Right lobe of liver (tissue), 6 donors: ENCODE results near the gene ZNF599. TPM values are rescaled to one million over a fixed set of nuclear protein-coding genes. Genes with fewer than 3 reads are reported as not detected.

Experiments
- ATAC-seq, 4 donors: fragments of 200-7000 bp; cut with Tn5 transposase; one replicate each; pipeline ENCODE4 v1.9.1; 2020; ENCODE audit warnings: mild to moderate bottlenecking in 4 of 4, moderate library complexity in 4 of 4
- DNase-seq, 3 donors: peaks; one replicate each; pipeline ENCODE4 v3.0.0-alpha.2; 2020
- H3K27ac ChIP-seq, 3 donors: fragments of 200-600 bp; one replicate each; pipeline ENCODE4 v1.8.0; 2022
- H3K27me3 ChIP-seq, 2 donors: fragments of 200-600 bp; one replicate each; pipeline ENCODE4 v1.8.0; 2022
- H3K36me3 ChIP-seq, 4 donors: fragments of 200-600 bp; sonication (generic) in 1 of 4; one replicate each; pipeline versions ENCODE4 v1.5.1 to v1.8.0; 2017 to 2022; ENCODE audit warnings: control low read depth in 1 of 4
- H3K4me1 ChIP-seq, 4 donors: fragments of 200-600 bp; sonication (generic) in 1 of 4; one replicate each; pipeline versions ENCODE4 v1.5.1 to v1.8.0; 2017 to 2022; ENCODE audit warnings: control low read depth in 1 of 4
- H3K4me3 ChIP-seq, 3 donors: fragments of 200-600 bp; one replicate each; pipeline ENCODE4 v1.8.0; 2022
- H3K9me3 ChIP-seq, 4 donors: fragments of 200-600 bp; sonication (generic) in 1 of 4; one replicate each; pipeline versions ENCODE4 v1.5.1 to v1.8.0; 2017 to 2022; ENCODE audit warnings: control low read depth in 1 of 4
- CTCF ChIP-seq, 4 donors: fragments of 200-600 bp in 3 of 4; fragments of 450-650 bp in 1 of 4; IDR thresholded peaks; one replicate each; pipeline versions ENCODE4 v1.5.1 to v1.8.0; 2016 to 2022; ENCODE audit warnings: antibody characterized with exemption in 4 of 4, mild to moderate bottlenecking in 2 of 4
- POLR2A ChIP-seq: fragments of 450-650 bp; IDR thresholded peaks from one replicate; pipeline ENCODE4 v1.6.1; 2017; ENCODE audit warnings: antibody characterized with exemption, mild to moderate bottlenecking
- WGBS: methylation state at CpG from one replicate; pipeline ENCODE4 v1.1.6; 2018; ENCODE audit warnings: low coverage, low lambda C conversion rate; ENCODE audit not compliant: insufficient coverage; ENCODE audit errors: missing lambda C conversion rate; 5-methylcytosine and 5-hydroxymethylcytosine counted together
- intact Hi-C, 2 donors: fragments of 100-400 bp; cut with DNase I; formaldehyde crosslinking; loops; one replicate each; pipeline versions ENCODE4 v1.11.2 to v1.14.1; 2022
- long read RNA-seq: library from polyadenylated mRNA; unstranded; transcript quantifications from one replicate; pipeline ENCODE4 v2.0.0, GENCODE V29; 2019
- total RNA-seq, 6 experiments: library from RNA; depleted of rRNA in 2 of 6; stranded (reverse); fragments of >200 nt in 2 of 6; fragmentation: NEBNext Ultra II Directional in 3 of 6; extraction: Animal tissue kit (Norgen Biotek cat#: 25700) in 3 of 6; gene quantifications; one replicate each; pipeline versions ENCODE4 v1.1.0 to v1.2.4, GENCODE V29; 2016 to 2023
- donor health status: DM: no; HTN: yes; CAD: no.
- donor health status: DM: no; HTN: no; CAD: no.
- donor health status: DM: no; HTN: no; CAD: no.
- donor health status: DM: no; HTN: yes; CAD: no.
- donor health status: DM: no; HTN: yes; CAD: no.

ZNF599 gene
- total RNA-seq, result 1 to 10 TPM; 1.5 to 4.6 (median 2.3) TPM
- long read RNA-seq, partial matches to known transcripts, result 0 of 3 reads
- long read RNA-seq, other reads (novel, unspliced or antisense), result 1 of 3 reads

- ATAC-seq (peak; percentile 99 to 100 (median 100)), DNase-seq (peak; percentile 90 to 94 (median 94))
- H3K4me3 ChIP-seq, result peak within 1 kb of the TSS; percentile 72 to 82 (median 77)
- intact Hi-C loops, result no loop called here
- peaks cover 0 to 8% (median 0%) of the 10 kb centered on the region in 4 donors for H3K4me1 ChIP-seq
- H3K9me3 ChIP-seq, result no peaks in the 10 kb centered on the region
- H3K27ac ChIP-seq, result peak within 1 kb of the TSS; percentile 35 to 53 (median 39)
- H3K27me3 ChIP-seq, result no peaks in the 10 kb centered on the region
- peaks cover 0 to 9% (median 3%) of the 10 kb centered on the region in 4 donors for H3K36me3 ChIP-seq
- 8% methylated on average over 21 of the region's 69 CpGs for WGBS
- TF ChIP-seq POLR2A (no peak), CTCF (IDR thresholded peaks at IDR 0.05) (no peak)
Measured at GRCh38 chr19:34772697-34773554, at the start of gene ZNF599. Gene ZNF599 (minus strand): TSS chr19:34773215. CDS start chr19:34772841, 374 bp downstream.

- no peak overlapping the region for H3K4me3 ChIP-seq
- H3K9me3 ChIP-seq, result no peaks in the 10 kb centered on the region
- 24% methylated on average over 2 of the region's 2 CpGs for WGBS
- DNase-seq, result no peak
- no peaks in the 10 kb centered on the region for H3K4me1 ChIP-seq
- no peaks in the 10 kb centered on the region for H3K36me3 ChIP-seq
- intact Hi-C loops, result no loop called here
- TF ChIP-seq POLR2A (no peak), CTCF (IDR thresholded peaks at IDR 0.05) (no peak)
- ATAC-seq, result no peak
- H3K27me3 ChIP-seq, result no peaks in the 10 kb centered on the region
- no peak overlapping the region for H3K27ac ChIP-seq
Measured at GRCh38 chr19:34818270-34818669, 45.3 kb upstream of the ZNF599 start.

GRCh38 chr19:34816708-34817107, 43.7 kb upstream of the ZNF599 start:
- Histone ChIP-seq H3K27me3 (no peaks in the 10 kb centered on the region), H3K9me3 (no peaks in the 10 kb centered on the region), H3K27ac (no peak overlapping the region), H3K4me3 (no peak overlapping the region), H3K36me3 (no peaks in the 10 kb centered on the region), H3K4me1 (no peaks in the 10 kb centered on the region)
- DNase-seq, result no peak
- WGBS, result 59% methylated on average over 2 of the region's 2 CpGs
- no peak for ATAC-seq
- intact Hi-C loops, result no loop called here
- TF ChIP-seq POLR2A (no peak), CTCF (IDR thresholded peaks at IDR 0.05) (no peak)

- no peak for ATAC-seq
- DNase-seq, result no peak
- WGBS, result 70% methylated on average over 3 of the region's 3 CpGs
- Histone ChIP-seq H3K4me1 (no peaks in the 10 kb centered on the region), H3K9me3 (no peaks in the 10 kb centered on the region), H3K36me3 (no peaks in the 10 kb centered on the region), H3K4me3 (no peak overlapping the region), H3K27ac (no peak overlapping the region), H3K27me3 (no peaks in the 10 kb centered on the region)
- intact Hi-C loops, result no loop called here
- TF ChIP-seq CTCF (IDR thresholded peaks at IDR 0.05), result no peak
- no peak for TF ChIP-seq POLR2A
Measured at GRCh38 chr19:34808566-34808965, 35.6 kb upstream of the ZNF599 start.
